ENCODE results near the gene TRANK1. TPM values are rescaled to one million over a fixed set of nuclear protein-coding genes. Genes with fewer than 3 reads are reported as not detected.

TRANK1 gene
- total RNA-seq, 1 experiment from 2014 or later = 1.1 TPM

DNA sequence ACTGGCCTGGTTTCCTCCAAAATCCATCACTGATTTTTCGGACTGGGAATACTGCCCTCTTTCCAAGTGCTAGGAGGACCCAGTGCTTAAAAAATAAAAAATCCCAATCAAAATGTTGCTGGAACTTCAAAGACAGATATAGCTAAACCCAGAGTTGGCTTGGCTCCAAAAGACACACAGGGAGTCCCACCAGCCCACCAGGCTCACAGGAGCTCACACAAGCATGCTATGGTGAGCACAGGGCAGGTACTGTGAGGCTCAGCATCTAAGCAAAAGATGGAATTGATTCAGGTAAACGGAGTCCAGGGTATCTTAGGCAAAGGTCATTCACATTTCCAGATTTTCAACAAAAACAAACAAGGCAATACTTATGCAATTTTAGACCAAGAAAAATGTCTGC, 3.7 kb downstream of the TRANK1 start:
- Histone ChIP-seq H3K4me2 (ENCODE audit: low read length) (no peak overlapping the region), H3K9me2 (ENCODE audit: insufficient read depth) (no peaks in the 10 kb centered on the region), H3K79me2 (ENCODE audit: insufficient read depth, low read length) (no peaks in the 10 kb centered on the region), H3K4me1 (ENCODE audit: control insufficient read depth in 1 of 2, insufficient read depth in 2 of 2, low read length in 2 of 2) (no peaks in the 10 kb centered on the region), H3K4me3 (replicated peaks in 1 of 2; ENCODE audit: low read depth in 1 of 2, low read length in 2 of 2) (no peak overlapping the region), H3K9ac (ENCODE audit: low read length) (no peak overlapping the region), H3K27ac (ENCODE audit: low read depth, low read length) (no peak overlapping the region), H4K20me1 (ENCODE audit: insufficient read depth) (no peaks in the 10 kb centered on the region), H3K27me3 (ENCODE audit: insufficient read depth, low read length) (no peaks in the 10 kb centered on the region), H2AFZ (ENCODE audit: low read depth, low read length, poor library complexity, severe bottlenecking) (no peak overlapping the region), H3K9me3 (ENCODE audit: control insufficient read depth in 1 of 2, insufficient read depth in 1 of 2, low read depth in 1 of 2, low read length in 2 of 2) (no peaks in the 10 kb centered on the region), H3K36me3 (ENCODE audit: control insufficient read depth in 1 of 2, insufficient read depth in 2 of 2, low read length in 2 of 2) (no peaks in the 10 kb centered on the region)
- ChIA-PET RAD21 (ENCODE audit: low non-redundant PET in 1 of 2, low total read pairs in 2 of 2, uncharacterized antibody in 2 of 2, unreplicated experiment in 2 of 2) (no interaction called here), CTCF (interaction anchor here (1.4 kb wide), 1 partner anchor 18 kb away, joined by 4 read pairs; no protein-coding TSS in a partner anchor), POLR2A (no interaction called here)
- no TSS peak for BruUV-seq (replicated peaks)
- ATAC-seq (no peak), DNase-seq (ENCODE audit: low read depth, low spot score) (no peak)
- TF ChIP-seq, protein P1, sequence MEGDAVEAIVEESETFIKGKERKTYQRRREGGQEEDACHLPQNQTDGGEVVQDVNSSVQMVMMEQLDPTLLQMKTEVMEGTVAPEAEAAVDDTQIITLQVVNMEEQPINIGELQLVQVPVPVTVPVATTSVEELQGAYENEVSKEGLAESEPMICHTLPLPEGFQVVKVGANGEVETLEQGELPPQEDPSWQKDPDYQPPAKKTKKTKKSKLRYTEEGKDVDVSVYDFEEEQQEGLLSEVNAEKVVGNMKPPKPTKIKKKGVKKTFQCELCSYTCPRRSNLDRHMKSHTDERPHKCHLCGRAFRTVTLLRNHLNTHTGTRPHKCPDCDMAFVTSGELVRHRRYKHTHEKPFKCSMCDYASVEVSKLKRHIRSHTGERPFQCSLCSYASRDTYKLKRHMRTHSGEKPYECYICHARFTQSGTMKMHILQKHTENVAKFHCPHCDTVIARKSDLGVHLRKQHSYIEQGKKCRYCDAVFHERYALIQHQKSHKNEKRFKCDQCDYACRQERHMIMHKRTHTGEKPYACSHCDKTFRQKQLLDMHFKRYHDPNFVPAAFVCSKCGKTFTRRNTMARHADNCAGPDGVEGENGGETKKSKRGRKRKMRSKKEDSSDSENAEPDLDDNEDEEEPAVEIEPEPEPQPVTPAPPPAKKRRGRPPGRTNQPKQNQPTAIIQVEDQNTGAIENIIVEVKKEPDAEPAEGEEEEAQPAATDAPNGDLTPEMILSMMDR (IDR thresholded peaks at IDR 0.05 in 2 of 3, conservative IDR thresholded peaks at IDR 0.05 in 1 of 3; ENCODE audit: borderline replicate concordance in 1 of 3, insufficient read depth in 1 of 3, low read depth in 2 of 3, low read length in 2 of 3) = no peak
- TF ChIP-seq CEBPB (IDR thresholded peaks at IDR 0.05; ENCODE audit: low read depth) (no peak), FOSL1 (IDR thresholded peaks at IDR 0.05; ENCODE audit: low read depth) (no peak), SP1 (IDR thresholded peaks at IDR 0.05; ENCODE audit: low read depth) (no peak), SRF (IDR thresholded peaks at IDR 0.05; ENCODE audit: low read depth) (no peak), RAD21 (IDR thresholded peaks at IDR 0.05; ENCODE audit: low read depth) (no peak), YY1 (IDR thresholded peaks at IDR 0.05; ENCODE audit: extremely low read depth, insufficient replicate concordance, low read depth, low read length) (no peak), ZFX (IDR thresholded peaks at IDR 0.05) (no peak), ZNF274 (IDR thresholded peaks at IDR 0.05; ENCODE audit: low read depth, low read length) (no peak), CBX3 (IDR thresholded peaks at IDR 0.05; ENCODE audit: low read depth) (no peak), JUND (IDR thresholded peaks at IDR 0.05) (no peak), EGR1 (IDR thresholded peaks at IDR 0.05; ENCODE audit: low read depth) (no peak)
- TF ChIP-seq, protein P2, sequence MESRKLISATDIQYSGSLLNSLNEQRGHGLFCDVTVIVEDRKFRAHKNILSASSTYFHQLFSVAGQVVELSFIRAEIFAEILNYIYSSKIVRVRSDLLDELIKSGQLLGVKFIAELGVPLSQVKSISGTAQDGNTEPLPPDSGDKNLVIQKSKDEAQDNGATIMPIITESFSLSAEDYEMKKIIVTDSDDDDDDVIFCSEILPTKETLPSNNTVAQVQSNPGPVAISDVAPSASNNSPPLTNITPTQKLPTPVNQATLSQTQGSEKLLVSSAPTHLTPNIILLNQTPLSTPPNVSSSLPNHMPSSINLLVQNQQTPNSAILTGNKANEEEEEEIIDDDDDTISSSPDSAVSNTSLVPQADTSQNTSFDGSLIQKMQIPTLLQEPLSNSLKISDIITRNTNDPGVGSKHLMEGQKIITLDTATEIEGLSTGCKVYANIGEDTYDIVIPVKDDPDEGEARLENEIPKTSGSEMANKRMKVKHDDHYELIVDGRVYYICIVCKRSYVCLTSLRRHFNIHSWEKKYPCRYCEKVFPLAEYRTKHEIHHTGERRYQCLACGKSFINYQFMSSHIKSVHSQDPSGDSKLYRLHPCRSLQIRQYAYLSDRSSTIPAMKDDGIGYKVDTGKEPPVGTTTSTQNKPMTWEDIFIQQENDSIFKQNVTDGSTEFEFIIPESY (IDR thresholded peaks at IDR 0.05; ENCODE audit: extremely low read depth, insufficient replicate concordance, low read length) = no peak
- TF ChIP-seq, protein P3, sequence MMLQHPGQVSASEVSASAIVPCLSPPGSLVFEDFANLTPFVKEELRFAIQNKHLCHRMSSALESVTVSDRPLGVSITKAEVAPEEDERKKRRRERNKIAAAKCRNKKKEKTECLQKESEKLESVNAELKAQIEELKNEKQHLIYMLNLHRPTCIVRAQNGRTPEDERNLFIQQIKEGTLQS (IDR thresholded peaks at IDR 0.05) = no peak
- intact Hi-C loops (cut with micrococcal nuclease) = no loop called here
